Measurements from ENCODE around the gene NBPF20.
"Not testable (repeated sequence)": the region's sequence is repeated elsewhere in the genome, so short reads cannot be mapped to it uniquely, and the experiment has no call there.

NBPF20 gene

GRCh38 chr1:145425436-145426029 lies at the start of gene NBPF20:
Gene NBPF20 (minus strand): TSS chr1:145425603. CDS start chr1:145405272, 20,331 bp downstream.
- peak in 1 of 2 experiments; percentile 57 for DNase-seq

GRCh38 chr1:145474837-145475368 lies 49.5 kb upstream of the NBPF20 start:
- DNase-seq: not testable (repeated sequence)

GRCh38 chr1:145472731-145473130 lies 47.3 kb upstream of the NBPF20 start:
- not testable (repeated sequence) for DNase-seq

GRCh38 chr1:145471365-145471764 lies 46.0 kb upstream of the NBPF20 start:
- not testable (repeated sequence) for DNase-seq

- DNase-seq: not testable (repeated sequence)
Measured at GRCh38 chr1:145465405-145466144, 40.2 kb upstream of the NBPF20 start.

GRCh38 chr1:145464708-145465336 lies 39.4 kb upstream of the NBPF20 start:
- not testable (repeated sequence) for DNase-seq

- DNase-seq: not testable (repeated sequence)
Measured at GRCh38 chr1:145464017-145464416, 38.6 kb upstream of the NBPF20 start.

- not testable (repeated sequence) for DNase-seq
Measured at GRCh38 chr1:145460684-145461083, 35.3 kb upstream of the NBPF20 start.

- not testable (repeated sequence) for DNase-seq
Measured at GRCh38 chr1:145460048-145460447, 34.6 kb upstream of the NBPF20 start.

GRCh38 chr1:145459591-145459990 lies 34.2 kb upstream of the NBPF20 start:
- not testable (repeated sequence) for DNase-seq

GRCh38 chr1:145459063-145459462 lies 33.7 kb upstream of the NBPF20 start:
- not testable (repeated sequence) for DNase-seq

GRCh38 chr1:145454824-145455177 lies 29.4 kb upstream of the NBPF20 start:
- DNase-seq: not testable (repeated sequence)

GRCh38 chr1:145453873-145454823 lies 28.7 kb upstream of the NBPF20 start:
- DNase-seq: not testable (repeated sequence)

- not testable (repeated sequence) for DNase-seq
Measured at GRCh38 chr1:145452506-145452905, 27.1 kb upstream of the NBPF20 start.

GRCh38 chr1:145451914-145452313 lies 26.5 kb upstream of the NBPF20 start:
- DNase-seq: not testable (repeated sequence)

GRCh38 chr1:145445219-145445618 lies 19.8 kb upstream of the NBPF20 start:
- not testable (repeated sequence) for DNase-seq

- DNase-seq: not testable (repeated sequence)
Measured at GRCh38 chr1:145442340-145442739, 16.9 kb upstream of the NBPF20 start.

GRCh38 chr1:145431363-145432256 lies 6.2 kb upstream of the NBPF20 start:
- not testable (repeated sequence) for DNase-seq

- DNase-seq: peak in 1 of 2 experiments; percentile 5
Measured at GRCh38 chr1:145430830-145431229, 5.4 kb upstream of the NBPF20 start.

- not testable (repeated sequence) for DNase-seq
Measured at GRCh38 chr1:145429329-145429728, 3.9 kb upstream of the NBPF20 start.

All from cerebellar nuclear complex (tissue), 1 donor.